Neutrophil (primary cell): ENCODE results near the gene PPP1R18.
"Not testable (repeated sequence)": the region's sequence is repeated elsewhere in the genome, so short reads cannot be mapped to it uniquely, and the experiment has no call there.

Source experiments
- H3K27ac ChIP-seq: fragments of 200-600 bp; sonication (generic); 2 replicates; pipeline ENCODE4 v1.5.1; 2016; ENCODE audit warnings: mild to moderate bottlenecking, moderate library complexity
- H3K27me3 ChIP-seq: fragments of 200-600 bp; sonication (generic); 2 replicates; pipeline ENCODE4 v1.6.0; 2016; ENCODE audit warnings: mild to moderate bottlenecking
- H3K36me3 ChIP-seq: fragments of 200-600 bp; sonication (generic); 2 replicates; pipeline ENCODE4 v1.5.1; 2017
- H3K4me1 ChIP-seq, 2 experiments: fragments of 200-600 bp in 1 of 2; sonication (generic) in 1 of 2; 1 replicate in 1 of 2; 2 replicates in 1 of 2; pipeline versions ENCODE4 v1.5.1 to v1.6.1; 2013 to 2016; ENCODE audit warnings: low read depth in 1 of 2, low read length in 1 of 2, mild to moderate bottlenecking in 1 of 2, moderate library complexity in 1 of 2; ENCODE audit not compliant: control insufficient read depth in 1 of 2, insufficient read depth in 1 of 2
- H3K4me3 ChIP-seq, 2 experiments: fragments of 200-600 bp in 1 of 2; sonication (generic) in 1 of 2; 1 replicate in 1 of 2; 2 replicates in 1 of 2; pipeline ENCODE4 v1.5.1; 2013 to 2016; ENCODE audit warnings: low read depth in 1 of 2, low read length in 1 of 2, mild to moderate bottlenecking in 1 of 2, moderate library complexity in 1 of 2
- H3K9me3 ChIP-seq: fragments of 200-600 bp; sonication (generic); 2 replicates; pipeline ENCODE4 v1.5.1; 2016
- TF ChIP-seq, protein P1 (sequence below): fragments of 200-600 bp; sonication (generic); IDR thresholded peaks from 2 replicates; pipeline ENCODE4 v1.5.1; 2016; ENCODE audit warnings: antibody characterized with exemption

PPP1R18 gene

DNA sequence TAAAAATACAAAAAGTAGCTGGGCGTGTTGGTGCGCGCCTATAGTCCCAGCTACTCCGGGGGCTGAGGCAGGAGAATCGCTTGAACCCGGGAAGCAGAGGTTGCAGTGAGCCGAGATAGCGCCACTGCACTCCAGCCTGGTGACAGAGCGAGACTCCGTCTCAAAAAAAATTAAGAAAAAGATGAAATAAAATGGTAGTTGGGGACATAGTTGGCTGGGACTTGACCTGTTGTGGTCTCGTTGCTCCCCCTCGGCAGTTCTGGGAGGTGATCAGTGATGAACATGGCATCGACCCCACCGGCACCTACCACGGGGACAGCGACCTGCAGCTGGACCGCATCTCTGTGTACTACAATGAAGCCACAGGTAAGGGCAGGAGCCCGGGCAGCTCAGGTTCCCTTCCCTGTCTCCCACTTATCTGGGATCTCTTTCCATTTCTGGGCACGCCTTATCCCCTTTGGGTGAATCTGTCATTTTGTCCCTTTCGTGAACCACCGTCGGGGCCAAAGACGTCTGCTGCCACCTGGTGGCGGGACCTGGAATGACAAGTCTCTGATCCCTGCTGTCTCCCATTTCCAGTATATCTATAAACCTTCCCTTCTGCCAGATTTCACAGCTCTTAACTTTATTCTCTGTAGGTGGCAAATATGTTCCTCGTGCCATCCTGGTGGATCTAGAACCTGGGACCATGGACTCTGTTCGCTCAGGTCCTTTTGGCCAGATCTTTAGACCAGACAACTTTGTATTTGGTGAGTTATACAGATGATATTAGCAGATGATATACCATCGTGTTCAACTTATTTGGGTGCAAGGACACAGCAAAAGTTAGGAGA, 36.1 kb upstream of the PPP1R18 start:
- peak overlapping the region; percentile 88 to 92 for H3K4me3 ChIP-seq
- peak overlapping the region; percentile 97 for H3K27ac ChIP-seq
- TF ChIP-seq, protein P1, sequence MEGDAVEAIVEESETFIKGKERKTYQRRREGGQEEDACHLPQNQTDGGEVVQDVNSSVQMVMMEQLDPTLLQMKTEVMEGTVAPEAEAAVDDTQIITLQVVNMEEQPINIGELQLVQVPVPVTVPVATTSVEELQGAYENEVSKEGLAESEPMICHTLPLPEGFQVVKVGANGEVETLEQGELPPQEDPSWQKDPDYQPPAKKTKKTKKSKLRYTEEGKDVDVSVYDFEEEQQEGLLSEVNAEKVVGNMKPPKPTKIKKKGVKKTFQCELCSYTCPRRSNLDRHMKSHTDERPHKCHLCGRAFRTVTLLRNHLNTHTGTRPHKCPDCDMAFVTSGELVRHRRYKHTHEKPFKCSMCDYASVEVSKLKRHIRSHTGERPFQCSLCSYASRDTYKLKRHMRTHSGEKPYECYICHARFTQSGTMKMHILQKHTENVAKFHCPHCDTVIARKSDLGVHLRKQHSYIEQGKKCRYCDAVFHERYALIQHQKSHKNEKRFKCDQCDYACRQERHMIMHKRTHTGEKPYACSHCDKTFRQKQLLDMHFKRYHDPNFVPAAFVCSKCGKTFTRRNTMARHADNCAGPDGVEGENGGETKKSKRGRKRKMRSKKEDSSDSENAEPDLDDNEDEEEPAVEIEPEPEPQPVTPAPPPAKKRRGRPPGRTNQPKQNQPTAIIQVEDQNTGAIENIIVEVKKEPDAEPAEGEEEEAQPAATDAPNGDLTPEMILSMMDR = peak; percentile 95
- no peaks in the 10 kb centered on the region for H3K27me3 ChIP-seq
- H3K9me3 ChIP-seq = no peaks in the 10 kb centered on the region
- H3K4me1 ChIP-seq = peaks cover 49 to 55% of the 10 kb centered on the region in 2 experiments
- peaks cover 53% of the 10 kb centered on the region for H3K36me3 ChIP-seq

DNA sequence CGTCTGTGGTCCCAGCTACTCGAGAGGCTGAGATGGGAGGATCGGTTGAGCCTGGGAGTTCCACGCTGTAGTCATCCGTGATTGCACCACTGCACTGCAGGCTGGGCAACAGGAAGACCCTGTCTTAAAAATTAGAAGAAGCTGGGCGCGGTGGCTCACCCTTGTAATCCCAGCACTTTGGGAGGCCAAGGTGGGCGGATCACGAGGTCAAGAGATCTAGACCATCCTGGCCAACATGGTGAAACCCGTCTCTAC, 35.5 kb upstream of the PPP1R18 start:
- H3K36me3 ChIP-seq = peaks cover 47% of the 10 kb centered on the region
- not testable (repeated sequence) for H3K9me3 ChIP-seq, H3K27me3 ChIP-seq
- H3K4me1 ChIP-seq = peaks cover 49 to 55% of the 10 kb centered on the region in 2 experiments
- peak overlapping the region; percentile 97 for H3K27ac ChIP-seq
- peak overlapping the region; percentile 88 to 92 for H3K4me3 ChIP-seq

DNA sequence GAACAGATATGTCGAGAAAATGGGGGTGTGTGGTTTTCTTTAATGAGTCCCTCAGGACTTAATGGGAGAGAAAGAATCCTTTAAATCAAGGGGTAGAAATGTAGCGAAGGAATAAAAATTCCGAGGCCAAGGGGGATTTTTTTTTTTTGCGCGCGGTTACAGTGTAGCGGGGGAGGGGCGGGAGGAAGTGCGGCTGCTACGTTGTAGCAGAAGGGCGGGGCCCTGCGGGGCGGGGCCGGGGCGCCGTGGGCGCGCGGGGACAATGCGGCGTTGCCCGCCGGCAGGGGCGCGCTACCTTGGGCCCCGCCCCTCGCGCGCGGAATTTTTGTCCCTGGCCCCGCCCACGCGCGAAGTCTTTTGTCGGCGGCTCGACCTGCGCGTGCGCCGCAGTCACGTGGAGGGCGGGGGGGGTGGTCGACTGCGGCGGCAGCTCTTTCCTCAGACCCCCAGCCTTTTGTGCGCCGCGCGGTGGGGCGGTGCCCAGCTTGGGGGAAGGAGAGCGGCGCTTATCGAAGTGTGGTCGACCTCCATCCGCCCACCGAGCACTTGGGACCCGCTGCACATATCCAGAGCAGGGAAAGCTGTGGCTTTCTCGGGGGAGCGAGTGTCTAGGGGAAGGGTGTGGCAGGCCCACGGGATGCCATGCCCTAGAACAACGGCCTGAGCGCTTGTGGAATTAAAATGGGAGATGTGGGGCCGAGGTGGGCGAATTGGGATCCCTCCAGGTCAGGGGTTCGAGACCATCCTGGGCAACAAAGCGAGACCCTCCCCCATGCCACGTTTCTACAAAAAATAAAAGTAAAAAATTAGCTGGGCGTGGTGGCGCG, 35.0 kb upstream of the PPP1R18 start:
- Histone ChIP-seq H3K9me3 (no peaks in the 10 kb centered on the region), H3K36me3 (peaks cover 42% of the 10 kb centered on the region), H3K27me3 (no peaks in the 10 kb centered on the region), H3K4me1 (peaks cover 54 to 61% of the 10 kb centered on the region in 2 experiments), H3K27ac (peak overlapping the region; percentile 97), H3K4me3 (peak overlapping the region; percentile 88 to 92)
- TF ChIP-seq, protein P1 = peak; percentile 91

DNA sequence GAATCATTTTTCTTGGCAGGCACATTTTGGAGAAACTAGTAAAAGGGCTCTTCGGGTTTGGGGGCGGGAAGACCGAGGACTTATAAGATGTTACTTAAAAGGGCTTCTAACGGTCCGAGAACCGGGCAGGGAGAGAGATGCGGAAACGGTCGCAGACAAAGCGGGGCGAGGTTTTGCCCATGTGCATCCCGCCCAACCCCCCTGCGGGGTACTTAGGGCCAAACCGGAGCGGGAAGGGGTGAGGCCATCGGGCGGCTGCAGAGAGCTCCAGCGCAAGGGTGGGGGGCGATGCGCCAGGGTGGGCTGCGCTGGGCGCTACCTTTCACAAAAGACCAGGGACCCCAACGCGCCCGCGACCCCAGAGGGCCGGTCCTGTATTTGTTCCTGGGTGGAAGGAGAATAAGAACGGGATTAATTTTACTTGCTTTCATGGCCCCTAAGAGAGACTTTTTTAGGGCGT, 34.3 kb upstream of the PPP1R18 start:
- Histone ChIP-seq H3K4me3 (peak overlapping the region; percentile 88 to 92), H3K27ac (peak overlapping the region; percentile 97), H3K4me1 (peaks cover 57 to 64% of the 10 kb centered on the region in 2 experiments), H3K27me3 (no peaks in the 10 kb centered on the region), H3K36me3 (peaks cover 35% of the 10 kb centered on the region), H3K9me3 (no peaks in the 10 kb centered on the region)
- TF ChIP-seq, protein P1 = no peak

DNA sequence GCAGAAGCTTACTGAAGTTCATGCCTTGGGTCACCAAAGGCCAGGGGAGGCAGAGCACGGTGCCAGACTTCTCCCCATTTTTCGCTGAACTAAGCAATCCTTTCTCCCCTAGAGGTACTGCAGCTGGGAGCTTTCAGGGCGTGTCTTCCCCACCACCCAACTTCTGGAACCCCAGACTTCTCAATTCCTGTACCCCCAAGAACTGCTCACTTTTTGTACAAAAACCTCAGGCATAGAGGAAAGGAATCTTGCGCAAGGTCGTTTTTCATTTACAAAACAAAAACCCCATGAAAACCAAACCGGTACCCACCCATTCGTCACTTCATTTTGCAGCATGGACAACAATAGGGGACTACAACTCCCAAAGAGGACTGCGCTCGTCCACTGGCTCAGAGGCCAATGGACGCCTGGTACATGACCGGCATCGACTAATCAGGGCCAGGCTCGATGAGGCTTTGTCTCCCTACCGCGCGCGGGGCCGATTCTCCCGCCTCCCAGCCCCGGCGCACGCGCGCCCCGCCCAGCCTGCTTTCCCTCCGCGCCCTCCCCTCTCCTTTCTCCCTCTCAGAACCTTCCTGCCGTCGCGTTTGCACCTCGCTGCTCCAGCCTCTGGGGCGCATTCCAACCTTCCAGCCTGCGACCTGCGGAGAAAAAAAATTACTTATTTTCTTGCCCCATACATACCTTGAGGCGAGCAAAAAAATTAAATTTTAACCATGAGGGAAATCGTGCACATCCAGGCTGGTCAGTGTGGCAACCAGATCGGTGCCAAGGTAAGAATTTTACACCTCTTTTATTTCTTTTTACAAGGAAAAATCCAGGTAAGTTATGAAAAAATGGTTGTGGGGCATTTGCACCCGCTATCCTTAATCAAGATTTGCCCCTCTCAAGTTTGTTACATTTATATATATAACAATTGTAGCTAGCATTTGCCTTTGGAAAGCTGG, 33.6 kb upstream of the PPP1R18 start, which contains the start of gene TUBB:
TSS of gene TUBB (plus strand) at position 562 of the 947 bp plus-strand sequence. CDS start at position 717, 155 bp downstream.
- H3K4me1 ChIP-seq = peaks cover 57 to 62% of the 10 kb centered on the region in 2 experiments

More for the DNA sequence above, 33.6 kb upstream of the PPP1R18 start, which contains the start of gene TUBB:
- H3K4me3 ChIP-seq = peak within 1 kb of the TSS; percentile 88 to 92
- H3K27ac ChIP-seq = peak within 1 kb of the TSS; percentile 97
- TF ChIP-seq, protein P1 = no peak
- no peaks in the 10 kb centered on the region for H3K27me3 ChIP-seq
- peaks cover 28% of the 10 kb centered on the region for H3K36me3 ChIP-seq
- no peaks in the 10 kb centered on the region for H3K9me3 ChIP-seq
